KG1 (cell line): ENCODE measurements around the gene GALNT9.
"Not testable (repeated sequence)": the region's sequence is repeated elsewhere in the genome, so short reads cannot be mapped to it uniquely, and the experiment has no call there.

Source experiments
- DNase-seq: peaks from one replicate; lab custom pipeline; 2025; lab: John Stamatoyannopoulos, UW

Gene GALNT9

GRCh38 chr12:132263451-132264049 is 65.8 kb downstream of the GALNT9 start:
- DNase-seq = no peak

- no peak for DNase-seq
These were observed 66.4 kb downstream of the GALNT9 start for GRCh38 chr12:132263061-132263360.

- no peak for DNase-seq
These were observed 66.9 kb downstream of the GALNT9 start for GRCh38 chr12:132262256-132263060.

GRCh38 chr12:132261328-132262138 is 67.9 kb downstream of the GALNT9 start:
- no peak for DNase-seq

GRCh38 chr12:132260721-132261120 is 68.7 kb downstream of the GALNT9 start:
- no peak for DNase-seq

- no peak for DNase-seq
These were observed 69.3 kb downstream of the GALNT9 start for GRCh38 chr12:132259872-132260695.

GRCh38 chr12:132259364-132259871 is 70.0 kb downstream of the GALNT9 start:
- DNase-seq = no peak

- DNase-seq = no peak
These were observed 70.8 kb downstream of the GALNT9 start for GRCh38 chr12:132258543-132258942.

- no peak for DNase-seq
These were observed 71.4 kb downstream of the GALNT9 start for GRCh38 chr12:132257955-132258490.

- DNase-seq = no peak
These were observed 72.0 kb downstream of the GALNT9 start for GRCh38 chr12:132257206-132257954.

GRCh38 chr12:132256646-132257045 is 72.7 kb downstream of the GALNT9 start:
- DNase-seq = no peak

- DNase-seq = no peak
These were observed 73.7 kb downstream of the GALNT9 start for GRCh38 chr12:132255642-132256041.

- no peak for DNase-seq
These were observed 75.5 kb downstream of the GALNT9 start for GRCh38 chr12:132253698-132254480.

- DNase-seq = not testable (repeated sequence)
These were observed 76.4 kb downstream of the GALNT9 start for GRCh38 chr12:132252981-132253380.

GRCh38 chr12:132251741-132252490 is 77.5 kb downstream of the GALNT9 start:
- no peak for DNase-seq

GRCh38 chr12:132251310-132251709 is 78.1 kb downstream of the GALNT9 start:
- DNase-seq = no peak

- no peak for DNase-seq
These were observed 78.7 kb downstream of the GALNT9 start for GRCh38 chr12:132250707-132251106.

GRCh38 chr12:132249689-132250478 is 79.5 kb downstream of the GALNT9 start:
- DNase-seq = no peak
